Transverse colon (tissue), 4 donors: Measurements from ENCODE around the gene SEMA4D. TPM values are rescaled to one million over a fixed set of nuclear protein-coding genes. Genes with fewer than 3 reads are reported as not detected.

Experiments used
- DNase-seq: peaks from one replicate; pipeline ENCODE4 v3.0.0-alpha.2; 2019
- H3K27ac ChIP-seq, 4 donors: fragments of 200-600 bp; sonication (generic); 2 replicates each; pipeline ENCODE4 v1.5.1; 2016 to 2018; ENCODE audit warnings: inconsistent platforms in 4 of 4
- H3K27me3 ChIP-seq: fragments of 200-600 bp; sonication (generic); 2 replicates; pipeline ENCODE4 v1.5.1; 2017; ENCODE audit warnings: inconsistent platforms
- H3K36me3 ChIP-seq, 4 donors: fragments of 200-600 bp; sonication (generic); 2 replicates each; pipeline ENCODE4 v1.5.1; 2017 to 2019; ENCODE audit warnings: inconsistent platforms in 4 of 4
- H3K4me1 ChIP-seq, 4 donors: fragments of 200-600 bp; sonication (generic); 2 replicates each; pipeline ENCODE4 v1.5.1; 2017 to 2020; ENCODE audit warnings: inconsistent platforms in 4 of 4
- H3K4me3 ChIP-seq, 4 donors: fragments of 200-600 bp; sonication (generic); 1 replicate in 1 of 4; 2 replicates in 3 of 4; pipeline versions ENCODE4 v1.5.1 to v1.6.1; 2017 to 2019; ENCODE audit warnings: inconsistent platforms in 4 of 4
- H3K9me3 ChIP-seq, 2 donors: fragments of 200-600 bp; sonication (generic); 2 replicates each; pipeline ENCODE4 v1.5.1; 2017 to 2019; ENCODE audit warnings: inconsistent platforms in 2 of 2
- EP300 ChIP-seq: sonication (generic); formaldehyde crosslinking; IDR thresholded peaks from one replicate; pipeline ENCODE4 v1.6.1; 2017; ENCODE audit warnings: antibody characterized with exemption, low read depth
- POLR2A ChIP-seq: fragments of 450-650 bp; IDR thresholded peaks from one replicate; pipeline ENCODE4 v1.6.1; 2016; ENCODE audit warnings: antibody characterized with exemption, mild to moderate bottlenecking, moderate library complexity
- POLR2AphosphoS5 ChIP-seq, 3 donors: sonication (generic); formaldehyde crosslinking; IDR thresholded peaks; one replicate each; pipeline ENCODE4 v1.6.1; 2016; ENCODE audit warnings: antibody characterized with exemption in 3 of 3
- WGBS, 2 donors: methylation state at CpG; one replicate each; pipeline ENCODE4 v1.1.5; 2018; ENCODE audit warnings: low coverage in 1 of 2; 5-methylcytosine and 5-hydroxymethylcytosine counted together
- in situ Hi-C, 4 donors: fragments of 200-750 bp; cut with MboI; loops; one replicate each; pipeline versions ENCODE4 v1.15.0 to v1.15.1; 2017; ENCODE audit warnings: low sequenced_read_pairs in 3 of 4, low pct_ligation_motif_present in 1 of 4, low pct_unique_long_range_greater_than_20kb in 1 of 4
- intact Hi-C: fragments of 100-400 bp; cut with DNase I; formaldehyde crosslinking; loops from one replicate; pipeline ENCODE4 v1.15.1; 2023; ENCODE audit warnings: low total_unique reads
- total RNA-seq, 4 donors: library from RNA; depleted of rRNA; stranded (reverse); fragments of >200 nt; gene quantifications; one replicate each; pipeline ENCODE4 v1.1.0, GENCODE V29; 2016
- TF ChIP-seq, protein P1 (sequence below), 5 experiments: fragments of 200-600 bp in 3 of 5; fragments of 450-650 bp in 2 of 5; sonication (generic) in 3 of 5; IDR thresholded peaks; 1 replicate in 2 of 5; 2 replicates in 3 of 5; pipeline ENCODE4 v1.5.1; 2016 to 2017; ENCODE audit warnings: antibody characterized with exemption in 5 of 5, inconsistent platforms in 3 of 5, mild to moderate bottlenecking in 2 of 5, moderate library complexity in 1 of 5

The SEMA4D gene
- total RNA-seq, 4 donors from 2014 or later, result 8.7 to 29.1 (median 14.5) TPM

DNA sequence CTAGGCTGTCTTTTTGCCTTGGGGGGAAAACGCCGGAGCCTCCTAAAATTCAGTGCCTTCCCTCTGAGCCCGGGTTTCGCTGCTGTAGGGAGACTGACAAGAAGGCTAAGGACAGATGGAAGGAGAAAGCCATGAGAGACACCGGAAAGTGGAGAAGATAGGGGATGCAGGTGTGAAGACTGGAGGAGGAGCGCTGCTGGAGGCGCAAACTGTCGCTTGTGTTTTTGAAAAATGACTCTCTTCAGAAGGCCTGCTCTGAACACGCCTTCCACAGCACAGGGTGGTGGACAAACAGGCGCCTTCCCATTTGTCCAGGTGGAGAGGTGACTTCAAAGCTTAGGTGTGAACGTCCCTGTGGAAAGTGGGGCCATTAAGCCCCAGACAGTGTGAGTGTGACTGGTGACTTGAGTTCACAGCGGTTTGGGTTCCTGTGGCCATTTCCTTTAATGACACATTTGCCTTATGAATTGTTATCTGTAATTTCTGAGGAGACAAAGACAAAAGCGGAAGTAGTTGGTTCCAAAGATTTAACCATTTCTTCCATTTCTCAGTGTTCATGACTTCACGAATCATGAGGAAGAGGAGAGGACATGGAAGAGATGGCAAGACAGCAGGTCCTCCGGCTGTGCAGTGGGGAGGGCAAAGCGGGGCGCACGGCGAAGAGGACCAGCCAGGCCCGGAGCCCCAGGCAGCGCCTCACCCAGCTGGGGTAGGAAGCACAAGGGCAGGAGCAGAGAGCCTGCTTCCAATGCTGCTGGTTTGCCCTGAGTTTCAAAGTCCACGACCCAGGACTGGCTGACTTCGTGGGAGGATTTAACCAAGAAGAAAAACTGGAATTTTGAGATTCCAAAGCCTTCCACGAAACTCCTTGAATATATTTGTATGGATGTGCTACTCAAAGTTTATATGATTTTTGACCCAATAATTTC lies 27.8 kb upstream of the SEMA4D start:
- intact Hi-C loops (no loop called here), in situ Hi-C loops (loop anchor here in 3 of 4 donors (25.0 kb wide), 2 partner anchors 113 to 188 kb away; no protein-coding TSS in a partner anchor)
- H3K27ac ChIP-seq, result peak overlapping the region in 1 of 4 donors; percentile 24
- peaks cover 0 to 31% (median 3%) of the 10 kb centered on the region in 4 donors for H3K4me1 ChIP-seq
- WGBS, 2 donors, result 83 to 87% methylated on average over 7 to 24 of the region's 24 CpGs
- no peaks in the 10 kb centered on the region for H3K27me3 ChIP-seq
- no peak overlapping the region for H3K4me3 ChIP-seq
- TF ChIP-seq POLR2A, result no peak
- no peak for TF ChIP-seq POLR2AphosphoS5 (IDR thresholded peaks at IDR 0.05)
- TF ChIP-seq, protein P1, sequence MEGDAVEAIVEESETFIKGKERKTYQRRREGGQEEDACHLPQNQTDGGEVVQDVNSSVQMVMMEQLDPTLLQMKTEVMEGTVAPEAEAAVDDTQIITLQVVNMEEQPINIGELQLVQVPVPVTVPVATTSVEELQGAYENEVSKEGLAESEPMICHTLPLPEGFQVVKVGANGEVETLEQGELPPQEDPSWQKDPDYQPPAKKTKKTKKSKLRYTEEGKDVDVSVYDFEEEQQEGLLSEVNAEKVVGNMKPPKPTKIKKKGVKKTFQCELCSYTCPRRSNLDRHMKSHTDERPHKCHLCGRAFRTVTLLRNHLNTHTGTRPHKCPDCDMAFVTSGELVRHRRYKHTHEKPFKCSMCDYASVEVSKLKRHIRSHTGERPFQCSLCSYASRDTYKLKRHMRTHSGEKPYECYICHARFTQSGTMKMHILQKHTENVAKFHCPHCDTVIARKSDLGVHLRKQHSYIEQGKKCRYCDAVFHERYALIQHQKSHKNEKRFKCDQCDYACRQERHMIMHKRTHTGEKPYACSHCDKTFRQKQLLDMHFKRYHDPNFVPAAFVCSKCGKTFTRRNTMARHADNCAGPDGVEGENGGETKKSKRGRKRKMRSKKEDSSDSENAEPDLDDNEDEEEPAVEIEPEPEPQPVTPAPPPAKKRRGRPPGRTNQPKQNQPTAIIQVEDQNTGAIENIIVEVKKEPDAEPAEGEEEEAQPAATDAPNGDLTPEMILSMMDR (IDR thresholded peaks at IDR 0.05), result no peak
- no peaks in the 10 kb centered on the region for H3K36me3 ChIP-seq
- no peak for DNase-seq
- H3K9me3 ChIP-seq, result no peaks in the 10 kb centered on the region

DNA sequence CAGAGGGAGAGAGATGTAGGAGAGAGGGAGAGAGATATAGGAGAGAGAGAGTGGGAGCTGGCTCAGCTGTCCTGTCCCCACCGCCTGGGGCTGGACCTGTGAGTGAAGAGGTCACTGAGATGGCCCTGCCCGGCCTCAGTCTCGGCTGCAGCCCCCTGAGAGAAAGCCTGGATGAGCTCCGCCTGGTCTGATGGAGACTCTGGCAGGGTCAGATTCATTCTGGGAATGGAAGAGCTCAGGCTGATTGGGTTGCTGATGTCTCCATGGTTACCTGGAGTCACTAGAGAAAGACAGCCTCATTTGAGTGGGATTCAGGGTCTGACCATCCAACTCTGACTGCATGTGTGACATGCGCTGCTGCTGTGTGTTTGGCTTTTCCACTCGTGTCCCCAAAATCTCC lies 27.1 kb upstream of the SEMA4D start:
- in situ Hi-C loops (loop anchor here in 3 of 4 donors (25.0 kb wide), 2 partner anchors 113 to 188 kb away; no protein-coding TSS in a partner anchor), intact Hi-C loops (no loop called here)
- Histone ChIP-seq H3K36me3 (no peaks in the 10 kb centered on the region), H3K9me3 (no peaks in the 10 kb centered on the region), H3K4me3 (no peak overlapping the region), H3K4me1 (peaks cover 0 to 31% (median 3%) of the 10 kb centered on the region in 4 donors), H3K27me3 (no peaks in the 10 kb centered on the region), H3K27ac (no peak overlapping the region)
- TF ChIP-seq POLR2A (no peak), EP300 (no peak), POLR2AphosphoS5 (IDR thresholded peaks at IDR 0.05) (no peak)
- TF ChIP-seq, protein P1 (IDR thresholded peaks at IDR 0.05), result no peak
- no peak for DNase-seq
- WGBS, 2 donors, result 85 to 87% methylated on average over 4 to 6 of the region's 6 CpGs

DNA sequence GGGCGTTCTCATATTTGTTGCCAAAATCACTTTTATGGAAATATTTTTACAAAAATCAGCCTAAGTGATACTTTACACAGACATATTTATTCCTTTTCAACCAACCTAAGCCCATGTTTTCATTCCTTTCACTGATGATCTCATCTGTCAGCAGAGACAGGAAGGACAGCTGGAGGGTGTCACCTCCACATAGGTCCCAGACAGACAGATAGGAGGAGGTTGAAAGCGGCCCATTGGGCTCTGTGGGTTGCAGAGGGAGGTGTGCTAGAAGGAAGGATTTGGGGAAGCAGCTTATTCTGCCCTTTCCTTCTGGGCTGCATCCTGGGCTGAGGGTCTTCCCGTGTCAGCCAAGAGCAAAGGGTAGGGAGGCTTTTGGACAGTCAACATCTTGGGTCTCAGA lies 26.0 kb upstream of the SEMA4D start:
- no peaks in the 10 kb centered on the region for H3K36me3 ChIP-seq
- H3K4me1 ChIP-seq, result peaks cover 0 to 32% (median under 1%) of the 10 kb centered on the region in 4 donors
- peak overlapping the region in 2 of 4 donors; percentile 24 to 67 for H3K27ac ChIP-seq
- no peak for DNase-seq
- intact Hi-C loops, result no loop called here
- in situ Hi-C loops, result no loop called here
- no peak overlapping the region for H3K4me3 ChIP-seq
- no peaks in the 10 kb centered on the region for H3K27me3 ChIP-seq
- WGBS, 2 donors, result 69 to 78% methylated on average over 3 of the region's 3 CpGs
- TF ChIP-seq EP300 (no peak), POLR2AphosphoS5 (IDR thresholded peaks at IDR 0.05) (no peak), POLR2A (no peak)
- TF ChIP-seq, protein P1 (IDR thresholded peaks at IDR 0.05), result no peak
- no peaks in the 10 kb centered on the region for H3K9me3 ChIP-seq

DNA sequence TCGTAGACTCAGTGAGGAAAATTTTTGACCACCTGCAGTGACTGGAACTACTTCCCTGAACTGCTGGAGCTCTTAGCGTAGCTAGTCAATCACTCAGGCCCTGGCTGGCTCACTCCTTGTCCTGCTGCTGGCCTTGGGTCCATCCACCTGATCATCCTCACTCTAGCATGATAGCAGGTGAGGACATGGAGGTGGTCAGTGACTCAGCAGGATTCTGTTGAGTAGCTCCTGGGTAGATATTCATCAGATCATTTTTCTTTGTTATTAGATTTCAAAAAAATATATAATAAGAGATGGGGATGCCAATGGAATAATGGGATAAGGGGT lies 25.0 kb upstream of the SEMA4D start:
- no peaks in the 10 kb centered on the region for H3K27me3 ChIP-seq
- no peaks in the 10 kb centered on the region for H3K9me3 ChIP-seq
- intact Hi-C loops (no loop called here), in situ Hi-C loops (no loop called here)
- H3K36me3 ChIP-seq, result no peaks in the 10 kb centered on the region
- DNase-seq, result no peak
- H3K4me1 ChIP-seq, result peaks cover 0 to 29% (median 0%) of the 10 kb centered on the region in 4 donors
- peak overlapping the region; percentile 55 to 77 (median 66) for H3K27ac ChIP-seq
- TF ChIP-seq, protein P1 (IDR thresholded peaks at IDR 0.05), result no peak
- TF ChIP-seq POLR2AphosphoS5 (IDR thresholded peaks at IDR 0.05), result no peak
- no peak for TF ChIP-seq EP300
- TF ChIP-seq POLR2A, result no peak
- WGBS, 2 donors, result 68% methylated on average over 2 of the region's 2 CpGs; no CpG with 5 or more reads in 1 of the 2 donors
- no peak overlapping the region for H3K4me3 ChIP-seq
